ENCODE measurements around the gene LDLRAD4.

The LDLRAD4 gene

GRCh38 chr18:13218368-13218991, at the start of gene LDLRAD4:
LDLRAD4 (plus strand) TSS chr18:13218760.
- DNase-seq (ENCODE audit: low read depth), result no peak

DNA sequence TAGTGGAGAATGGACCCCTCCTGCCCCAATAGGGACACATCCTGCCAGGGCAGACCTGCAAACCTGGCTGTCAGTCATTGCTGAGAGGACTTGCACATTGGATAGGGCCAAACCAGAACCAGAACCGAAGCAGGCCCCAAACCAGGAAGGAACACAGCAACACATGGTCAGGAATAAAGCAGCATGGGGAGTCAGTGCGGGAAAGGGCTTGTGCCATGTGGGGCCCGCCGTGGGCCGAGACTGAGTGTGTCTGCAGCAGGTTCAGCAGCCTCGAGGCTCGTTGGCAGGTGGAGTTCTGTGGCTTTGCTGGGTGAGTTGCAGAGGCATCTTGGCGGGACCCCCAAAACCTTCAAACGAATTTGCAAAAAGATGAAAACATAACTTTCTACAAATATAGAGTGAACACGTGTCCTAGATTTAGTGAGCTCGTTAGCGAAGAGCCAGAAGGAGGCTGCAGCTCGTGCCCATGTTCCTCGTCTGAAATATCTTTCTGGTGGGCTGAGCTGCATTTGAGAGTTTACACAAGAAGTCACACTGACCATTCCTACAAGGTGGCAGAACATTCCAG, 44.9 kb upstream of the LDLRAD4 start:
- DNase-seq (ENCODE audit: low read depth), result no peak

- DNase-seq (ENCODE audit: low read depth), result no peak
Observed at GRCh38 chr18:13175266-13175665, 43.3 kb upstream of the LDLRAD4 start.

- no peak for DNase-seq (ENCODE audit: low read depth)
Observed at GRCh38 chr18:13175754-13176210, 42.8 kb upstream of the LDLRAD4 start.

DNA sequence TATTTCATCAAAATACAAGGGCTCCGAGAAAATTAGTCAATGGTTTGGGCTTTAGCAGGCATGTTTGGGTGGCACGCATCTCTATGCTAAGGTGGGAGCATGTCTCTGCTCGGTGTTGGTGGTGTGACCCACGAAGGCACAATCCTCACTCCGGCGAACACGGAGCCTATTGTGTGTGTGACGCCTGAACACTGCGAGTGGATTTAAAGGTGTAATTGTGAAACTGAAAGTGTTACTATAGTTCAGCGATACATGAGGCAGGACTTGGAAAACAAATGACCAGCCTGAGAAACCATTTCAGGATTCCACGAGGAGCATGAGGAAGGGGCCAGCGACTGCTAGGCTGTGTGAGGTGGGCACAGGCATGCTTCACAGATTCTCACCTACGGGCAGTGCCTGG, 41.7 kb upstream of the LDLRAD4 start:
- DNase-seq (ENCODE audit: low read depth), result no peak

GRCh38 chr18:13178197-13178596, 40.4 kb upstream of the LDLRAD4 start:
- no peak for DNase-seq (ENCODE audit: low read depth)

DNA sequence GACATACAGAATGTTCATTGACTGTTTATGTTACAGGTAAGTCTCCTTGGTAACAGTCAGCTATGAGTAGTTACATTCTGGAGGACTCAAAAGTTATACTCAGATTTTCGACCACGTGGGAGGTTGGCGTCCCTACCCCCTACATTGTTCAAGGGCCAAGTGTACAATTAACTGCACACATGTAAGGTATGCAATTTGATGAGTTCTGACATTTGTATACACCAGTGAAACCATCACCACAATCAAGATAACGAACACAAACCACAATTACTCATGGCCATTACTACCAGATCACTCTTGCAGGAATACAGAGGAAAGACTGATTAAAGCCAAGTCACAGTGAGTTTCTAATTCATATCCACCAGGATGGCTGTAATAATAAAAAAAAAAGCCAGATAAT, 39.6 kb upstream of the LDLRAD4 start:
- no peak for DNase-seq (ENCODE audit: low read depth)

DNA sequence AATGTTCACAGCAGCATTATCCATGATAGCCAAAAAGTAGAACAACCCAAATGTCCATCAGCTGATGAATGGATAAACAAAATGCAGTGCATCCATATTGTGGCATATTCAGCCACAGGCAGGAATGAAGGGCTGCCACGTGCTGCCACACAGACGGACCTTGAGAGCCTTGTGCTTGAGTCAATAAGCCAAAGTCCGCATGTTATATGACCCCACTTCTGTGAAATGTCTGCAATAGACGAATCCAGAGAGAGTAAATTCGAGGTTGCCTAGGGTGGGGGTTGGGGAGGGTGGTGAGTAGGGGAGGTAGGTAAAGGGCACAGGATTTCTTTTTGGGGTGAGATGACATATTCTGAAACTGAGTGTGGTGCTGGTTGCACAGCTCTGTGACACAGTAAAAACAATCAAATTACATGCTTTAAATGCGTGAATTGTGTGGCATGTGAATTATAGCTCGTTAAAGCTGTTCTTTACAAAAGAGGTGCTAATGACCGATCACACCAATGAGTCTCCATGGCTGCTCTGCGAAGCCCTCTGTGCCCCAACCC, 38.9 kb upstream of the LDLRAD4 start:
- DNase-seq (ENCODE audit: low read depth), result no peak

GRCh38 chr18:13180614-13181375, 37.8 kb upstream of the LDLRAD4 start:
- no peak for DNase-seq (ENCODE audit: low read depth)

DNA sequence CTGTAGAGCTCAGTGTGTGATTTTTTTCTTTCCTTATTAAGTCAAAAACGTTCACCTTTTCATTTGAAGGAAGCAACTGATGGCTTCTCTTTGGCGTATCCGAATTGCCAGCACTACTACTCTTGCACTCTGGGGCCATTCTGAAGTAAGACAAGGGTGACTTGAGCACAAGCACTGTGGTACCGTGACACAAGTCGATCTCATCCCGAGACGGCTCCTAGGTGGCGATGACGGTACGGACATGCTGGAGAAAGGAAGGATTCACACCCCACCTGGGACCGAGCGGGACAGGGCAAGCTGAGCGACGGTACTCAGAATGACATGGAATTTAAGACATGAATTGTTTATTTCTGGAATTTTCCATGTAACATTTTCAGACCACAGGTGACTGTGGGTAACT, 36.8 kb upstream of the LDLRAD4 start:
- DNase-seq (ENCODE audit: low read depth), result no peak

DNA sequence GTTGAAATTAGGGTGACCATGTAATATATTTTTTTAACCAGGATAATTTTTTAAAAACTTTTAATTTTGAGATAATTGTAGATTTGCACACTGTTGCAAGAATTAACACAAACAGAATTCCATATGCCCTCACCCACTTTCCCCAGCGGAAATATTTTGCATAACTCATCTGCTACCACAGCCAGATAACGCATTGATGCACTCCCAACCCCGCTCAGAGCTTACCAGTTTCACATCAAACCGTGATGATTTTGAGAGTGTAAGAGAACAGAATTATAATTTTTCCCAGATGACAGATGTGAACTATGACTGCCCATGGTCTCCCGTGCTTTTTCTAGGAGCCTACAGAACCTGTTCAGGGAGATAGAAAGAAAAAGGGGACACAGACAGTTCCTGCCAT, 35.2 kb upstream of the LDLRAD4 start:
- no peak for DNase-seq (ENCODE audit: low read depth)

- DNase-seq (ENCODE audit: low read depth), result no peak
Observed at GRCh38 chr18:13183790-13184189, 34.8 kb upstream of the LDLRAD4 start.

DNA sequence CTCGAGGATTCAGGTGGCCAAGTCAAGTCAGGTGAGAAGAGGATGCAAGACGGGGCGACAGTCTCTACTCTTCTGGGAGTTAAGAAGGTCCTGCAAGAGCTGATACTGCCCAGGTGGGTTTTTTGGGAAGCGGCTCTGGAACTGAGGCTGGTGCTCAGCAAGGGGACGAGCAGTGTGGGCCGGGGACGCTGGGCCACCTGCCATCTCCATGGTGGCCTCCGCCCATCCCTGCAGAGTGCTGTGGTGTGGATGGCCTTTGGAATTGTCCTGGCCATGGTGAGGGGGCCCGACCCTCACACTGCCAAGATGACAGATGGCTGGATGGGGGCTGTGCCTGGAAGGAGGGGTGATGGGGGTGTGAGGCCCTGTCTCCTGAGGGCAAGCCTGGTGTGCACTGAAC, 34.2 kb upstream of the LDLRAD4 start:
- DNase-seq (ENCODE audit: low read depth), result no peak

- DNase-seq (ENCODE audit: low read depth), result no peak
Observed at GRCh38 chr18:13185675-13186198, 32.8 kb upstream of the LDLRAD4 start.

DNA sequence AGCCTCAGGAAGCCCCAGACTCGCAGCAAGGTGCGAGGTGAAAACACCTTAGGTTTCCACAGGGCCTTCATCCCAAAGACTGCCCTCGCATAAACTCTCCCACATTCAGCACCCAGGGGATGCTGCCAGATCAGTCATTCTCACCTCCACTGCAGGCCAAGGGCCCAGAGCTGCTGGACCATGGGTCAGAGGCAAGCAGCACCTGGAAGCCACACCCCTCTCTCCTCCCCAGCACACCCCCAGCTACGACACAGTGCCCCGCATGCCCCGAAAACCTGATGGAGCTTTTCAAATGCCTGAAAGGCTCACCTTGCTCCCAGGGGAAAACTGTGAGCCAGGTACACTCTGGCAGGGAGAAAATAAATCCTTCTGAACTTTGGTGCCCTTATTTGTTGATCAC, 31.9 kb upstream of the LDLRAD4 start:
- no peak for DNase-seq (ENCODE audit: low read depth)

- no peak for DNase-seq (ENCODE audit: low read depth)
Observed at GRCh38 chr18:13187498-13187897, 31.1 kb upstream of the LDLRAD4 start.

- DNase-seq (ENCODE audit: low read depth), result no peak
Observed at GRCh38 chr18:13191031-13191430, 27.5 kb upstream of the LDLRAD4 start.

GRCh38 chr18:13191779-13192178, 26.8 kb upstream of the LDLRAD4 start:
- no peak for DNase-seq (ENCODE audit: low read depth)

DNA sequence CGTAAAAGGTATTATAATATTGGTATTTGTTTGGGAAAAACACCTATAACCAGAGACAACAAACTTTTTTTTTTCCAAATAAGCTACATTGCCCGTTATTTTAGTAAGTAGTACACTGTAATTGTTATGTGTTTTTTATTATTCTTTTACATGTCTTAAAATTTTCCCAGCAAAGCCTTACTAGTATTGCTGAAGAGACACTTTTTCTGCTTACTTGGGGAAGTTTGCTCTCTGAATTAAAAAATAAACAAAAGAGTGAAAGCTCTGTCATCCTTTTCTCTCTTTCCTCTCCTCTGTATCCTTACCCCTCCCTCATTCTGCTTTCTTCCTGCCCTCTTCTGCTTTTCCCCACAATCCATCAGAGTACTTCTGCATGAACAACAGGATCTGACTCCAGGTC, 25.6 kb upstream of the LDLRAD4 start:
- no peak for DNase-seq (ENCODE audit: low read depth)

DNA sequence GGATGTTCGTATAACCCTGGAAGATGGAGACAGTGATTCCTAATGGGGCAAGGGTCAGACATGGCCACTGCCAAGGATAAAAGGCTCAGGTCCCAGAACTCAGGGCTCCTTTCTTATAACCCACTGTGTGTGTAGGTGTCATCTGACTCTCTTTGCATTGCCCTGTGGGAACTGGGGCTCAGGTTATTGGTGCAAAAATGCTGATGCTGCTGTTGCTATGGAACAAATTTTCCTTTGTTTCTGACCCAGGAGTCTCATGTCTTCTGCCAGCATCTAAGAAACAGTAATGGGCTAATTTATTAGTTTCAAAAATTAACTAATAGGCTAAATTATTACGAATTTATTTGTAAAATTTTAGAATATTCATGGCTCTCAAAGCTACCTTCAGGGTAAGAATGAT, 24.3 kb upstream of the LDLRAD4 start:
- no peak for DNase-seq (ENCODE audit: low read depth)

DNA sequence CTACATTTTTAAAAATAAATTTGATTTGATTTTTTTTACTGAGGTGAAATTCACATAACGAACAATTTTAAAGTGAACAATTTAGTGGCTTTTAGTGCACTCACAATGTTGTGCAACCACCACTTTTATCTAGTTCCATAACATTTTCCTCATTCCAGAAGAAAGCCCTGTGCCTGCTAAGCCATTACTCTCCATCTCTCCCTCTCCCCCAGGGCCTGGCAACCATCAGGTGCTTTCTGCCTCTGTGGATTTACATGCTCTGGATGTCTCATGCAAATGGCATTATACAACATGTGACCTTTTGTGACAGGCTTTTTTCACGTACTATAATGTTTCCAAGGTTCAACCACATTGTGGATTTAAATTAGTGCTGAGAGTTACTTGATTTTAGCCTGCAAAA, 19.9 kb upstream of the LDLRAD4 start:
- DNase-seq (ENCODE audit: low read depth), result no peak

- no peak for DNase-seq (ENCODE audit: low read depth)
Observed at GRCh38 chr18:13199169-13199568, 19.4 kb upstream of the LDLRAD4 start.

GRCh38 chr18:13201292-13201691, 17.3 kb upstream of the LDLRAD4 start:
- no peak for DNase-seq (ENCODE audit: low read depth)
